ENCODE data around the gene CELA2A. TPM values are rescaled to one million over a fixed set of nuclear protein-coding genes. Genes with fewer than 3 reads are reported as not detected.

Gene CELA2A
- total RNA-seq, 3 donors from 2014 or later (not counting 1 experiment from before 2014, with no cell fraction given), result not detected

GRCh38 chr1:15411593-15412137, 44.9 kb upstream of the CELA2A start:
- ATAC-seq (peak; percentile 28 to 59 (median 49)), DNase-seq (peak; percentile 75 to 79)
- intact Hi-C loops (cut with micrococcal nuclease), result loop anchor here (1.0 to 2.0 kb wide), 2 partner anchors 163 to 345 kb away; no protein-coding TSS in a partner anchor
- H3K27ac ChIP-seq (ENCODE audit: low read length), result peak overlapping the region; percentile 99
- H3K9me3 ChIP-seq (ENCODE audit: control insufficient read depth, insufficient read depth, low read length), result no peaks in the 10 kb centered on the region
- Mint-ChIP-seq H3K4me1 (peaks cover 80 to 87% of the 10 kb centered on the region in 2 donors), H3K27ac (peak overlapping the region; percentile 93 to 100), H3K4me3 (peak overlapping the region; percentile 97), H3K9me3 (no peaks in the 10 kb centered on the region), H3K36me3 (no peaks in the 10 kb centered on the region), H3K27me3 (ENCODE audit: low read depth in 2 of 2) (no peaks in the 10 kb centered on the region)
- H3K27me3 ChIP-seq (ENCODE audit: control insufficient read depth, insufficient read depth, low read length), result no peaks in the 10 kb centered on the region
- H3K4me1 ChIP-seq (ENCODE audit: control insufficient read depth, insufficient read depth, low read length), result peaks cover 81% of the 10 kb centered on the region
- TF ChIP-seq CTCF (IDR thresholded peaks at IDR 0.05), result no peak
- H3K4me3 ChIP-seq (ENCODE audit: low read length), result peak overlapping the region; percentile 97
- WGBS (ENCODE audit: insufficient coverage), result 3% methylated on average over 12 of the region's 12 CpGs
- H3K36me3 ChIP-seq (ENCODE audit: control insufficient read depth, insufficient read depth, low read length), result peaks cover 43% of the 10 kb centered on the region

GRCh38 chr1:15412175-15412800, 44.2 kb upstream of the CELA2A start:
- Histone ChIP-seq H3K36me3 (ENCODE audit: control insufficient read depth, insufficient read depth, low read length) (peaks cover 43% of the 10 kb centered on the region), H3K27ac (ENCODE audit: low read length) (peak overlapping the region; percentile 99), H3K4me1 (ENCODE audit: control insufficient read depth, insufficient read depth, low read length) (peaks cover 81% of the 10 kb centered on the region), H3K9me3 (ENCODE audit: control insufficient read depth, insufficient read depth, low read length) (no peaks in the 10 kb centered on the region), H3K4me3 (ENCODE audit: low read length) (peak overlapping the region; percentile 97), H3K27me3 (ENCODE audit: control insufficient read depth, insufficient read depth, low read length) (no peaks in the 10 kb centered on the region)
- intact Hi-C loops (cut with micrococcal nuclease), result no loop called here
- no peaks in the 10 kb centered on the region for H3K36me3 Mint-ChIP-seq
- H3K4me1 Mint-ChIP-seq, result peaks cover 80 to 87% of the 10 kb centered on the region in 2 donors
- peak; percentile 71 to 81 for DNase-seq
- 39% methylated on average over 16 of the region's 16 CpGs for WGBS (ENCODE audit: insufficient coverage)
- peak overlapping the region; percentile 97 for H3K4me3 Mint-ChIP-seq
- H3K9me3 Mint-ChIP-seq, result no peaks in the 10 kb centered on the region
- no peak for TF ChIP-seq CTCF (IDR thresholded peaks at IDR 0.05)
- H3K27me3 Mint-ChIP-seq (ENCODE audit: low read depth in 2 of 2), result no peaks in the 10 kb centered on the region
- peak; percentile 39 to 68 (median 54) for ATAC-seq
- H3K27ac Mint-ChIP-seq, result peak overlapping the region; percentile 93 to 100

- H3K27me3 Mint-ChIP-seq (ENCODE audit: low read depth in 2 of 2), result no peaks in the 10 kb centered on the region
- ATAC-seq (no peak), DNase-seq (peak in 1 of 2 donors; percentile 20)
- Histone ChIP-seq H3K4me1 (ENCODE audit: control insufficient read depth, insufficient read depth, low read length) (peaks cover 81% of the 10 kb centered on the region), H3K4me3 (ENCODE audit: low read length) (peak overlapping the region; percentile 97), H3K36me3 (ENCODE audit: control insufficient read depth, insufficient read depth, low read length) (peaks cover 43% of the 10 kb centered on the region), H3K9me3 (ENCODE audit: control insufficient read depth, insufficient read depth, low read length) (no peaks in the 10 kb centered on the region), H3K27me3 (ENCODE audit: control insufficient read depth, insufficient read depth, low read length) (no peaks in the 10 kb centered on the region), H3K27ac (ENCODE audit: low read length) (peak overlapping the region; percentile 99)
- TF ChIP-seq CTCF (IDR thresholded peaks at IDR 0.05), result no peak
- intact Hi-C loops (cut with micrococcal nuclease), result no loop called here
- WGBS (ENCODE audit: insufficient coverage), result 58% methylated on average over 11 of the region's 11 CpGs
- peaks cover 80 to 87% of the 10 kb centered on the region in 2 donors for H3K4me1 Mint-ChIP-seq
- no peaks in the 10 kb centered on the region for H3K9me3 Mint-ChIP-seq
- H3K36me3 Mint-ChIP-seq, result no peaks in the 10 kb centered on the region
- peak overlapping the region; percentile 93 to 100 for H3K27ac Mint-ChIP-seq
- peak overlapping the region; percentile 97 for H3K4me3 Mint-ChIP-seq
These were observed 43.7 kb upstream of the CELA2A start for GRCh38 chr1:15412843-15413242.
